ENCODE data around the gene NEK11. TPM values are rescaled to one million over a fixed set of nuclear protein-coding genes. Genes with fewer than 3 reads are reported as not detected.

Gene NEK11
- total and polyA plus RNA-seq, 2 experiments from 2014 or later, result 3.5 to 13.7 TPM

DNA sequence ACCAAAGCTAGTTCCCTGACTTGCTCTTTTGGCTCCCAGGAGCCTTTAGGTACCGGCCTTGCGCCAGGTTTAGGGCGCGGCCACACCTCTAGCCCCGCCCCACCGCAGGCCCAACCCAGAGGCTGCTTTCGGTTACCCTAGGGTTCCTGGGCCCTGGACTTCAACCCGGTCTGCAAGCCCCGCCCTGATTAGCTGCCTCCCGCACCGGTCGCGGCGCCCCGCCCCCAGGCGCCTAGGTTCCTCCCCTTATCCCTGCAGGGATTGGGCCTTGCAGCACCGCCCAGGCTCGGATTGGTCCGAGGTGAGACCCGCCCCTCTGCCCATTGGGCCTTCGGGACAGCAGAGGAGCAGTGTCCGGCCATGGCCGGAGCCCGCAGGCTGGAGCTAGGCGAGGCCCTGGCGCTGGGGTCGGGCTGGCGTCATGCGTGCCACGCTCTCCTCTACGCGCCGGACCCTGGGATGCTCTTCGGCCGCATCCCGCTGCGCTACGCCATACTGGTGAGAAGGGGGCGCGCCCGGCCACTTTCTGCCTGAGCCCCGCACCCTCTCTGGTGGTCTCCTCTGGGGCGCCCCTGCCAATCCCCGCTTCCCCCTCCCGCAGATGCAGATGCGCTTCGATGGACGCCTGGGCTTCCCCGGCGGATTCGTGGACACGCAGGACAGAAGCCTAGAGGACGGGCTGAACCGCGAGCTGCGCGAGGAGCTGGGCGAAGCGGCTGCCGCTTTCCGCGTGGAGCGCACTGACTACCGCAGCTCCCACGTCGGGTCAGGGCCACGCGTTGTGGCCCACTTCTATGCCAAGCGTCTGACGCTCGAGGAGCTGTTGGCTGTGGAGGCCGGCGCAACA, 355.0 kb downstream of the NEK11 start, which contains the start of gene NUDT16:
NUDT16 (plus strand) TSS at position 330 of the 847 bp plus-strand sequence; CDS start at position 361, 31 bp downstream.
- Histone ChIP-seq H3K79me2 (peaks cover 31% of the 10 kb centered on the region), H3K4me1 (ENCODE audit: insufficient read depth) (peaks cover 13% of the 10 kb centered on the region), H3K27me3 (no peaks in the 10 kb centered on the region), H4K20me1 (ENCODE audit: insufficient read depth, poor library complexity, severe bottlenecking) (peaks cover 3% of the 10 kb centered on the region), H3K4me2 (peak within 1 kb of the TSS; percentile 94), H3K36me3 (replicated peaks; ENCODE audit: insufficient read depth, low read depth) (no peaks in the 10 kb centered on the region), H3K27ac (peak within 1 kb of the TSS; percentile 86), H3K9me2 (replicated peaks; ENCODE audit: insufficient read depth) (no peaks in the 10 kb centered on the region), H2AFZ (peak within 1 kb of the TSS; percentile 48), H3K4me3 (peak within 1 kb of the TSS; percentile 59), H3K9me3 (ENCODE audit: low read depth) (no peaks in the 10 kb centered on the region)
- WGBS (ENCODE audit: low lambda C conversion rate, missing lambda C conversion rate), result under 1% methylated on average over 60 of the region's 73 CpGs
- DNase-seq (ENCODE audit: low spot score), result peak; percentile 100
- TF ChIP-seq, protein P1, sequence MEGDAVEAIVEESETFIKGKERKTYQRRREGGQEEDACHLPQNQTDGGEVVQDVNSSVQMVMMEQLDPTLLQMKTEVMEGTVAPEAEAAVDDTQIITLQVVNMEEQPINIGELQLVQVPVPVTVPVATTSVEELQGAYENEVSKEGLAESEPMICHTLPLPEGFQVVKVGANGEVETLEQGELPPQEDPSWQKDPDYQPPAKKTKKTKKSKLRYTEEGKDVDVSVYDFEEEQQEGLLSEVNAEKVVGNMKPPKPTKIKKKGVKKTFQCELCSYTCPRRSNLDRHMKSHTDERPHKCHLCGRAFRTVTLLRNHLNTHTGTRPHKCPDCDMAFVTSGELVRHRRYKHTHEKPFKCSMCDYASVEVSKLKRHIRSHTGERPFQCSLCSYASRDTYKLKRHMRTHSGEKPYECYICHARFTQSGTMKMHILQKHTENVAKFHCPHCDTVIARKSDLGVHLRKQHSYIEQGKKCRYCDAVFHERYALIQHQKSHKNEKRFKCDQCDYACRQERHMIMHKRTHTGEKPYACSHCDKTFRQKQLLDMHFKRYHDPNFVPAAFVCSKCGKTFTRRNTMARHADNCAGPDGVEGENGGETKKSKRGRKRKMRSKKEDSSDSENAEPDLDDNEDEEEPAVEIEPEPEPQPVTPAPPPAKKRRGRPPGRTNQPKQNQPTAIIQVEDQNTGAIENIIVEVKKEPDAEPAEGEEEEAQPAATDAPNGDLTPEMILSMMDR (IDR thresholded peaks at IDR 0.05; ENCODE audit: poor library complexity), result peak; percentile 7
- no peak for TF ChIP-seq EZH2 (IDR thresholded peaks at IDR 0.05; ENCODE audit: borderline replicate concordance)

DNA sequence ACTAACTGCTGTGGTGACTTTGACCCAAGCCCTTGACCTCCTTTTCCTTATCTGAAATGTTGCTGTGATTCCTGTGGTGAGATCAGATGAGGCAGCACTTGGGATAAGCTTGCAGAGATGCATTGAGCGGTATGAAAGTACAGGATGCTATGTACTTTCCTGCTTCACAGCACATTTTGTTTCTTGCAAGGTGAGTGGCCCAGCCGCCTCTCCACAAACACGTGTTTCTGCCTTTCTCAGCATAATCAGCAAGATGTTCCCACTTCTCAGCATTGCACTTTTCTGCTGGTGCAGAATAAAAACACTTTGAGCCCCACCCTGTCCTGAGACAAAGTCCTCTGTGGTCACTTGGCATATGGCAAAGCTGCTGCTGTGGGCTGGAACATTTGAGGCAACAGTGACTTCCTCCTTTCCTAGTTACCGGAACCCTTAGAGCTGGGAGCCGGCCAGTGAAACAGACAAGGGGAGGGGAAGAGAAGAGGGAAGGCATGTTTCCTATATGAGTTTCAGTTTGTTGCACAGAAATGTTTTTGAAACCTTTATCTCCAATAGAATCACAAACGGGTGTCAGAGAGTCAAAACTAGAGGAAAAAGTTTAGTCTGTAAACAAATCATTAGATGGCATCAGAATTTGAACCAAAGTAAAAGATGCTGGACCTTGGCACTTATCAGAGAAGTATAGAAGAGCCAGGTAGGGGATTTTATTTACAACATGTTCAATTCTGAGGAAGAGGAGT, 359.9 kb downstream of the NEK11 start:
- Histone ChIP-seq H3K27ac (peak overlapping the region; percentile 55), H3K9me2 (replicated peaks; ENCODE audit: insufficient read depth) (no peaks in the 10 kb centered on the region), H3K27me3 (no peaks in the 10 kb centered on the region), H4K20me1 (ENCODE audit: insufficient read depth, poor library complexity, severe bottlenecking) (peaks cover 3% of the 10 kb centered on the region), H3K4me1 (ENCODE audit: insufficient read depth) (peaks cover 18% of the 10 kb centered on the region), H3K4me2 (peak overlapping the region; percentile 31), H3K36me3 (replicated peaks; ENCODE audit: insufficient read depth, low read depth) (no peaks in the 10 kb centered on the region), H3K79me2 (peaks cover 16% of the 10 kb centered on the region), H3K9me3 (ENCODE audit: low read depth) (no peaks in the 10 kb centered on the region), H3K4me3 (no peak overlapping the region), H2AFZ (no peak overlapping the region)
- WGBS (ENCODE audit: low lambda C conversion rate, missing lambda C conversion rate), result 80% methylated on average over 6 of the region's 6 CpGs
- peak; percentile 36 for DNase-seq (ENCODE audit: low spot score)
- TF ChIP-seq, protein P1 (IDR thresholded peaks at IDR 0.05; ENCODE audit: poor library complexity), result no peak
- TF ChIP-seq EZH2 (IDR thresholded peaks at IDR 0.05; ENCODE audit: borderline replicate concordance) (no peak), EZH2phosphoT487 (IDR thresholded peaks at IDR 0.05; ENCODE audit: low read depth, severe bottlenecking, unreplicated experiment) (no peak)

DNA sequence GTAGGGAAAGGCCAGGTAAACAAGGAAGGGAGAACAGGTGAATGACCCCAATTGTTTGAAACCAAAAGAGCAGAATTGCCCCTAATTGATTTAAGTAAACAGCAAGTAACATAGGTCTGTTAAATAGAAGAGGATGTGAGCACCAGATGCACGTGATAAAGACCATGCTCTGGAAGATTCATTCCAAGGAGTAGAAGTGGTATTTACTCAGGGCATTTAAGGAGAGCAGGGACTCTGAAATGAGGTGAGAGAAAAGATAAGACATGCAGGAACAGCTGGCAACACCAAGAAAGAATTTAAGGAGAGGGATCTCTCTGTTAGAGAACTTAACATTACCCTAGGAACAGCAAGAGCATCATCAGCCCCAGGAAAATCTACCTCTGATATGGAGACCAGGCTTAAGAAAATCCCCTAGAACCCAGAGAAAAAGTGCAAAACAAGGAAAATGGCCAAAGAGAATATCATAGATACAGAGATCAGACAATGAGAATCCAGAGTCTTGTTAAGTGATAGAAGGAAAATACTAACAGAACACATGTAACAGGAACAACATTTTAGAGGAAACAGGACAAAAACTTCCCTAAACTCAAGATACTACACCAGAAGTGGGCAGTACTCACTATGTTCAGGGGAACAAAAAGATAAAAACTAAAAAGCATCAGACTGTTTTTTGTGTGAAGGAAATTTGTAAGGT, 361.3 kb downstream of the NEK11 start:
- no peak for DNase-seq (ENCODE audit: low spot score)
- 27% methylated on average over 1 of the region's 1 CpG for WGBS (ENCODE audit: low lambda C conversion rate, missing lambda C conversion rate)
- Histone ChIP-seq H3K9me3 (ENCODE audit: low read depth) (no peaks in the 10 kb centered on the region), H2AFZ (no peak overlapping the region), H3K79me2 (peaks cover 5% of the 10 kb centered on the region), H4K20me1 (ENCODE audit: insufficient read depth, poor library complexity, severe bottlenecking) (peaks cover 2% of the 10 kb centered on the region), H3K4me2 (no peak overlapping the region), H3K9me2 (replicated peaks; ENCODE audit: insufficient read depth) (no peaks in the 10 kb centered on the region), H3K27ac (peak overlapping the region; percentile 55), H3K4me1 (ENCODE audit: insufficient read depth) (peaks cover 10% of the 10 kb centered on the region), H3K4me3 (no peak overlapping the region), H3K36me3 (replicated peaks; ENCODE audit: insufficient read depth, low read depth) (no peaks in the 10 kb centered on the region), H3K27me3 (no peaks in the 10 kb centered on the region)
- TF ChIP-seq EZH2 (IDR thresholded peaks at IDR 0.05; ENCODE audit: borderline replicate concordance), result no peak
- no peak for TF ChIP-seq EZH2phosphoT487 (IDR thresholded peaks at IDR 0.05; ENCODE audit: low read depth, severe bottlenecking, unreplicated experiment)
- TF ChIP-seq, protein P1 (IDR thresholded peaks at IDR 0.05; ENCODE audit: poor library complexity), result no peak
